Endothelial cell of umbilical vein (primary cell): ENCODE data around the gene FBLN2. TPM values are rescaled to one million over a fixed set of nuclear protein-coding genes. Genes with fewer than 3 reads are reported as not detected.

Source experiments
- BruUV-seq: library from RNA; stranded (reverse); fragments of 400-500 nt; replicated peaks from 2 replicates; lab custom pipeline; 2021; lab: Mats Ljungman, UMichigan
- CTCF ChIA-PET: fragments of 300-600, 350-600 bp; sonication (Branson Sonifier 250); formaldehyde crosslinking; loops from one replicate; lab custom pipeline; 2021; ENCODE audit warnings: antibody characterized with exemption, inconsistent platforms; lab: Charles Lee
- POLR2A ChIA-PET: fragments of 300-600, 350-600 bp; sonication (Branson Sonifier 250); formaldehyde crosslinking; loops from one replicate; lab custom pipeline; 2021; ENCODE audit warnings: antibody characterized with exemption, inconsistent platforms; lab: Charles Lee
- DNase-seq: peaks from one replicate; pipeline ENCODE4 v3.0.0-alpha.2; 2011; ENCODE audit warnings: low read depth, low spot score
- FAIRE-seq: peaks from 2 replicates; lab custom pipeline; 2011; peaks lifted over from hg19 to GRCh38; lab: Jason Lieb, UNC
- H2AFZ ChIP-seq: 2 replicates; pipeline ENCODE4 v1.6.0; 2012; ENCODE audit warnings: low read depth, low read length, control low read depth, inconsistent platforms
- H3K27ac ChIP-seq: 2 replicates; pipeline ENCODE4 v1.5.1; 2011; ENCODE audit warnings: low read depth, mild to moderate bottlenecking, control low read depth, low read length, moderate library complexity; ENCODE audit not compliant: insufficient read depth
- H3K27me3 ChIP-seq, 2 experiments: 2 replicates each; pipeline versions ENCODE4 v1.6.0 to v1.6.1; 2011; ENCODE audit warnings: low read length in 2 of 2, mixed read lengths in 1 of 2; ENCODE audit not compliant: control insufficient read depth in 2 of 2, insufficient read depth in 2 of 2
- H3K36me3 ChIP-seq, 2 experiments: 2 replicates in 1 of 2; 3 replicates in 1 of 2; pipeline ENCODE4 v1.5.1; 2011; ENCODE audit warnings: low read length in 2 of 2, mild to moderate bottlenecking in 1 of 2, moderate library complexity in 1 of 2; ENCODE audit not compliant: control insufficient read depth in 2 of 2, insufficient read depth in 2 of 2; ENCODE audit errors: extremely low read depth in 1 of 2
- H3K4me1 ChIP-seq: 3 replicates; pipeline ENCODE4 v1.5.1; 2011; ENCODE audit warnings: mild to moderate bottlenecking, low read length; ENCODE audit not compliant: control insufficient read depth, insufficient read depth; ENCODE audit errors: extremely low read depth
- H3K4me2 ChIP-seq: 2 replicates; pipeline ENCODE4 v1.6.1; 2011; ENCODE audit warnings: low read length, control low read depth, mixed read lengths; ENCODE audit not compliant: insufficient read depth
- H3K4me3 ChIP-seq, 3 experiments: fragments of 200-600 bp in 1 of 3; sonication (generic), shearing (Covaris generic) in 1 of 3; replicated peaks in 1 of 3; 2 replicates each; pipeline ENCODE4 v1.5.1; 2011 to 2016; ENCODE audit warnings: control low read depth in 3 of 3, low read length in 3 of 3, mild to moderate bottlenecking in 2 of 3, inconsistent platforms in 1 of 3, low read depth in 1 of 3, moderate library complexity in 1 of 3; ENCODE audit not compliant: insufficient read depth in 1 of 3
- H3K79me2 ChIP-seq: 2 replicates; pipeline ENCODE4 v1.6.0; 2012; ENCODE audit warnings: low read length, inconsistent platforms; ENCODE audit not compliant: control insufficient read depth, insufficient read depth
- H3K9ac ChIP-seq: replicated peaks from 2 replicates; pipeline ENCODE3; 2011; ENCODE audit warnings: low read length, control low read depth; ENCODE audit not compliant: insufficient read depth; ENCODE audit errors: extremely low read depth
- H3K9me1 ChIP-seq: replicated peaks from 3 replicates; pipeline ENCODE4 v1.6.0; 2011; ENCODE audit warnings: mild to moderate bottlenecking, low read length; ENCODE audit not compliant: control insufficient read depth, insufficient read depth; ENCODE audit errors: extremely low read depth
- H3K9me3 ChIP-seq: replicated peaks from 2 replicates; pipeline ENCODE4 v1.5.1; 2012; ENCODE audit warnings: low read length, inconsistent platforms; ENCODE audit not compliant: control insufficient read depth, insufficient read depth
- H4K20me1 ChIP-seq: replicated peaks from 2 replicates; pipeline ENCODE3; 2011; ENCODE audit warnings: mild to moderate bottlenecking, low read length; ENCODE audit not compliant: control insufficient read depth, insufficient read depth; ENCODE audit errors: extremely low read depth
- EZH2 ChIP-seq: IDR thresholded peaks from 2 replicates; pipeline ENCODE4 v1.6.1; 2012; ENCODE audit warnings: borderline replicate concordance, low read depth, mild to moderate bottlenecking, moderate library complexity, low read length, inconsistent platforms; ENCODE audit not compliant: severe bottlenecking
- FOS ChIP-seq: IDR thresholded peaks from 2 replicates; pipeline ENCODE4 v1.6.1; 2011; ENCODE audit warnings: mild to moderate bottlenecking, low read length, moderate library complexity, borderline replicate concordance; ENCODE audit not compliant: insufficient read depth
- GATA2 ChIP-seq: IDR thresholded peaks from 2 replicates; pipeline ENCODE4 v1.7.0; 2011; ENCODE audit warnings: low read depth, mild to moderate bottlenecking, moderate library complexity, mixed read lengths, low read length; ENCODE audit not compliant: insufficient read length, insufficient read depth
- JUN ChIP-seq: IDR thresholded peaks from 2 replicates; pipeline ENCODE4 v1.6.1; 2011; ENCODE audit warnings: borderline replicate concordance, low read depth; ENCODE audit not compliant: insufficient read length, insufficient read depth
- POLR2A ChIP-seq: IDR thresholded peaks from 2 replicates; pipeline ENCODE4 v1.6.1; 2012; ENCODE audit warnings: low read depth, mild to moderate bottlenecking, control low read depth, low read length
- POLR2AphosphoS5 ChIP-seq: IDR thresholded peaks from 2 replicates; pipeline ENCODE4 v1.6.1; 2012; ENCODE audit warnings: low read depth, mild to moderate bottlenecking, control low read depth, low read length, moderate library complexity; ENCODE audit not compliant: insufficient read depth
- dilution Hi-C: fragments of 300-500 bp; cut with MboI; formaldehyde crosslinking; loops from one replicate; pipeline ENCODE4 v1.15.0; 2019; ENCODE audit warnings: low sequenced_read_pairs; ENCODE audit not compliant: extremely low pct_ligation_motif_present
- intact Hi-C: fragments of 100-400 bp; cut with micrococcal nuclease; formaldehyde crosslinking; loops from one replicate; pipeline ENCODE4 v1.10.0; 2022
- polyA plus RNA-seq, 4 experiments: library from polyadenylated mRNA; depleted of rRNA in 3 of 4; stranded (reverse) in 3 of 4; unstranded in 1 of 4; fragments of >200 nt; gene quantifications; 2 replicates each; pipeline versions ENCODE4 v1.2.1 to v1.2.3, GENCODE V29; 2011 to 2012; ENCODE audit warnings: missing spikeins in 1 of 4
- total RNA-seq: library from RNA; stranded (reverse); gene quantifications from 2 replicates; pipeline ENCODE4 v1.2.3, GENCODE V29; 2021
- TF ChIP-seq, protein P1 (sequence below), 2 donors: IDR thresholded peaks; 1 replicate in 1 of 2; 2 replicates in 1 of 2; pipeline ENCODE4 v1.5.1; 2011; ENCODE audit warnings: low read length in 2 of 2, mild to moderate bottlenecking in 2 of 2, moderate library complexity in 2 of 2, control low read depth in 1 of 2, inconsistent platforms in 1 of 2, low read depth in 1 of 2; ENCODE audit not compliant: insufficient read depth in 1 of 2; ENCODE audit errors: extremely low read depth in 1 of 2

Gene FBLN2
- total and polyA plus RNA-seq, 2 donors (not counting 3 experiments of a cell fraction or from before 2014, with no cell fraction given), result 1.4 to 1.9 TPM

DNA sequence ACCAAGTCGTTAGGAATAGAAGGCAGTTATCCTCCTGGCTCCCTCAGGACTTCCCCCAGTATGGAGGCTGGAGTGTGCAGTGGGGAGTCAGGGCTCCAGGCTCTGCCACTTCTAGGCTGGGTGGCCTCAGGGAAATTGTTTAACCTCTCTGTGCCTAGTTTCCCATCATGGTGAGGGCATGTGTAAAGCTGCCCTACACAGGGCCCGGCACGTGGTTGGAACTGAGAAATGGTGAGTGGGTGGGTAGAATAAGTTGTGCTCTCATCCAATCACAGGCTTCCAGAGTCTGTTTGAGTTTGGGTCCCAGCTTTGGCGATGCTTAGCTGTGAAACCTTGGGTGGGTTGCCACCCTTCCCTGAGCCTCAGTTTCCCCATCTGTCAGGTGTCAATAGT is 117.3 kb downstream of the FBLN2 start:
- no peaks in the 10 kb centered on the region for H3K27me3 ChIP-seq
- dilution Hi-C loops (no loop called here), intact Hi-C loops (no loop called here)
- H3K9me1 ChIP-seq, result no peaks in the 10 kb centered on the region
- H2AFZ ChIP-seq, result no peak overlapping the region
- H3K27ac ChIP-seq, result no peak overlapping the region
- FAIRE-seq (no peak), DNase-seq (no peak)
- no peak overlapping the region for H3K9ac ChIP-seq
- BruUV-seq, result no TSS peak
- no peaks in the 10 kb centered on the region for H3K4me1 ChIP-seq
- ChIA-PET CTCF (no interaction called here), POLR2A (no interaction called here)
- H3K4me3 ChIP-seq, result no peak overlapping the region
- no peaks in the 10 kb centered on the region for H3K9me3 ChIP-seq
- TF ChIP-seq POLR2A (no peak), FOS (no peak), GATA2 (no peak), JUN (no peak), POLR2AphosphoS5 (no peak), EZH2 (no peak)
- TF ChIP-seq, protein P1, sequence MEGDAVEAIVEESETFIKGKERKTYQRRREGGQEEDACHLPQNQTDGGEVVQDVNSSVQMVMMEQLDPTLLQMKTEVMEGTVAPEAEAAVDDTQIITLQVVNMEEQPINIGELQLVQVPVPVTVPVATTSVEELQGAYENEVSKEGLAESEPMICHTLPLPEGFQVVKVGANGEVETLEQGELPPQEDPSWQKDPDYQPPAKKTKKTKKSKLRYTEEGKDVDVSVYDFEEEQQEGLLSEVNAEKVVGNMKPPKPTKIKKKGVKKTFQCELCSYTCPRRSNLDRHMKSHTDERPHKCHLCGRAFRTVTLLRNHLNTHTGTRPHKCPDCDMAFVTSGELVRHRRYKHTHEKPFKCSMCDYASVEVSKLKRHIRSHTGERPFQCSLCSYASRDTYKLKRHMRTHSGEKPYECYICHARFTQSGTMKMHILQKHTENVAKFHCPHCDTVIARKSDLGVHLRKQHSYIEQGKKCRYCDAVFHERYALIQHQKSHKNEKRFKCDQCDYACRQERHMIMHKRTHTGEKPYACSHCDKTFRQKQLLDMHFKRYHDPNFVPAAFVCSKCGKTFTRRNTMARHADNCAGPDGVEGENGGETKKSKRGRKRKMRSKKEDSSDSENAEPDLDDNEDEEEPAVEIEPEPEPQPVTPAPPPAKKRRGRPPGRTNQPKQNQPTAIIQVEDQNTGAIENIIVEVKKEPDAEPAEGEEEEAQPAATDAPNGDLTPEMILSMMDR (IDR thresholded peaks at IDR 0.05; ENCODE audit: extremely low read depth in 1 of 2, insufficient read depth in 1 of 2, low read depth in 1 of 2, low read length in 2 of 2), result no peak
- H4K20me1 ChIP-seq, result no peaks in the 10 kb centered on the region
- H3K79me2 ChIP-seq, result no peaks in the 10 kb centered on the region
- no peaks in the 10 kb centered on the region for H3K36me3 ChIP-seq
- H3K4me2 ChIP-seq, result no peak overlapping the region
